C4-2B (cell line): Measurements from ENCODE around the gene TRPM7.

Source experiments
- H3K27ac ChIP-seq: fragments of 450-650 bp; 2 replicates; pipeline ENCODE4 v1.5.1; 2017
- CTCF ChIP-seq: fragments of 450-650 bp; conservative IDR thresholded peaks from 2 replicates; pipeline ENCODE4 v1.5.1; 2017; ENCODE audit warnings: mild to moderate bottlenecking
- ZFX ChIP-seq: fragments of 450-650 bp; IDR thresholded peaks from 2 replicates; pipeline ENCODE4 v1.6.1; 2017

TRPM7 gene

GRCh38 chr15:50681467-50681866 lies 5.1 kb downstream of the TRPM7 start:
- TF ChIP-seq CTCF (no peak), ZFX (no peak)
- no peak overlapping the region for H3K27ac ChIP-seq

- TF ChIP-seq CTCF, result no peak
- no peak for TF ChIP-seq ZFX
- H3K27ac ChIP-seq, result no peak overlapping the region
Measured at GRCh38 chr15:50676799-50677483, 9.7 kb downstream of the TRPM7 start.

- TF ChIP-seq ZFX, result no peak
- TF ChIP-seq CTCF, result peak; percentile 87
Measured at GRCh38 chr15:50675535-50676144, 11.0 kb downstream of the TRPM7 start.

GRCh38 chr15:50670115-50670514 lies 16.5 kb downstream of the TRPM7 start:
- H3K27ac ChIP-seq, result no peak overlapping the region
- no peak for TF ChIP-seq ZFX
- no peak for TF ChIP-seq CTCF

More at GRCh38 chr15:50675535-50676144, 11.0 kb downstream of the TRPM7 start:
- no peak overlapping the region for H3K27ac ChIP-seq

GRCh38 chr15:50669611-50670010 lies 17.0 kb downstream of the TRPM7 start:
- H3K27ac ChIP-seq, result no peak overlapping the region
- no peak for TF ChIP-seq ZFX
- no peak for TF ChIP-seq CTCF

- no peak overlapping the region for H3K27ac ChIP-seq
- no peak for TF ChIP-seq CTCF
- TF ChIP-seq ZFX, result no peak
Measured at GRCh38 chr15:50665938-50666337, 20.7 kb downstream of the TRPM7 start.

GRCh38 chr15:50655555-50655954 lies 31.0 kb downstream of the TRPM7 start:
- H3K27ac ChIP-seq, result no peak overlapping the region

More at GRCh38 chr15:50655555-50655954, 31.0 kb downstream of the TRPM7 start:
- TF ChIP-seq CTCF, result no peak
- no peak for TF ChIP-seq ZFX
